Measurements from ENCODE around the gene LRRC38.
"Not testable (repeated sequence)": the region's sequence is repeated elsewhere in the genome, so short reads cannot be mapped to it uniquely, and the experiment has no call there.

GRCh38 chr1:13562981-13563380 lies 49.2 kb upstream of the LRRC38 start:
- TF ChIP-seq FOXM1 (IDR thresholded peaks at IDR 0.05; ENCODE audit: borderline replicate concordance); SP1 (IDR thresholded peaks at IDR 0.05); HDGF (IDR thresholded peaks at IDR 0.05; ENCODE audit: borderline replicate concordance); NFRKB (IDR thresholded peaks at IDR 0.05); SUZ12 (IDR thresholded peaks at IDR 0.05); FOXK2 (IDR thresholded peaks at IDR 0.05); TARDBP (IDR thresholded peaks at IDR 0.05); ARNT (IDR thresholded peaks at IDR 0.05); LEF1 (IDR thresholded peaks at IDR 0.05; ENCODE audit: borderline replicate concordance): not testable (repeated sequence)

Data from HEK293T (cell line).